ENCODE measurements around the gene CHST8. TPM values are rescaled to one million over a fixed set of nuclear protein-coding genes. Genes with fewer than 3 reads are reported as not detected.

Gene CHST8
- total and polyA plus RNA-seq, 2 experiments from 2014 or later: 9.3 to 38.2 TPM

GRCh38 chr19:33747273-33747672 is 125.5 kb downstream of the CHST8 start:
- no peaks in the 10 kb centered on the region for H3K4me1 Mint-ChIP-seq
- no peak overlapping the region for H3K4me3 Mint-ChIP-seq
- ATAC-seq (no peak), DNase-seq (ENCODE audit: low spot score) (no peak)
- H3K27ac ChIP-seq (ENCODE audit: low read depth): no peak overlapping the region
- H3K9me2 ChIP-seq (ENCODE audit: insufficient read depth): no peaks in the 10 kb centered on the region
- no peaks in the 10 kb centered on the region for H3K36me3 ChIP-seq (ENCODE audit: insufficient read depth)
- H3K9me3 Mint-ChIP-seq: no peaks in the 10 kb centered on the region
- H3K4me3 ChIP-seq: no peak overlapping the region
- TF ChIP-seq ZNF114 (CRISPR knock-in tag; IDR thresholded peaks at IDR 0.05) (no peak), JUNB (IDR thresholded peaks at IDR 0.05; ENCODE audit: unreplicated experiment) (no peak), EZH2phosphoT487 (IDR thresholded peaks at IDR 0.05; ENCODE audit: unreplicated experiment) (no peak), ZNF331 (CRISPR knock-in tag; IDR thresholded peaks at IDR 0.05; ENCODE audit: low read depth) (no peak), STAT1 (IDR thresholded peaks at IDR 0.05; ENCODE audit: unreplicated experiment) (no peak), CREB1 (CRISPR knock-in tag; IDR thresholded peaks at IDR 0.05; ENCODE audit: low read depth) (no peak), ETS1 (IDR thresholded peaks at IDR 0.05) (no peak)
- TF ChIP-seq, protein P1, sequence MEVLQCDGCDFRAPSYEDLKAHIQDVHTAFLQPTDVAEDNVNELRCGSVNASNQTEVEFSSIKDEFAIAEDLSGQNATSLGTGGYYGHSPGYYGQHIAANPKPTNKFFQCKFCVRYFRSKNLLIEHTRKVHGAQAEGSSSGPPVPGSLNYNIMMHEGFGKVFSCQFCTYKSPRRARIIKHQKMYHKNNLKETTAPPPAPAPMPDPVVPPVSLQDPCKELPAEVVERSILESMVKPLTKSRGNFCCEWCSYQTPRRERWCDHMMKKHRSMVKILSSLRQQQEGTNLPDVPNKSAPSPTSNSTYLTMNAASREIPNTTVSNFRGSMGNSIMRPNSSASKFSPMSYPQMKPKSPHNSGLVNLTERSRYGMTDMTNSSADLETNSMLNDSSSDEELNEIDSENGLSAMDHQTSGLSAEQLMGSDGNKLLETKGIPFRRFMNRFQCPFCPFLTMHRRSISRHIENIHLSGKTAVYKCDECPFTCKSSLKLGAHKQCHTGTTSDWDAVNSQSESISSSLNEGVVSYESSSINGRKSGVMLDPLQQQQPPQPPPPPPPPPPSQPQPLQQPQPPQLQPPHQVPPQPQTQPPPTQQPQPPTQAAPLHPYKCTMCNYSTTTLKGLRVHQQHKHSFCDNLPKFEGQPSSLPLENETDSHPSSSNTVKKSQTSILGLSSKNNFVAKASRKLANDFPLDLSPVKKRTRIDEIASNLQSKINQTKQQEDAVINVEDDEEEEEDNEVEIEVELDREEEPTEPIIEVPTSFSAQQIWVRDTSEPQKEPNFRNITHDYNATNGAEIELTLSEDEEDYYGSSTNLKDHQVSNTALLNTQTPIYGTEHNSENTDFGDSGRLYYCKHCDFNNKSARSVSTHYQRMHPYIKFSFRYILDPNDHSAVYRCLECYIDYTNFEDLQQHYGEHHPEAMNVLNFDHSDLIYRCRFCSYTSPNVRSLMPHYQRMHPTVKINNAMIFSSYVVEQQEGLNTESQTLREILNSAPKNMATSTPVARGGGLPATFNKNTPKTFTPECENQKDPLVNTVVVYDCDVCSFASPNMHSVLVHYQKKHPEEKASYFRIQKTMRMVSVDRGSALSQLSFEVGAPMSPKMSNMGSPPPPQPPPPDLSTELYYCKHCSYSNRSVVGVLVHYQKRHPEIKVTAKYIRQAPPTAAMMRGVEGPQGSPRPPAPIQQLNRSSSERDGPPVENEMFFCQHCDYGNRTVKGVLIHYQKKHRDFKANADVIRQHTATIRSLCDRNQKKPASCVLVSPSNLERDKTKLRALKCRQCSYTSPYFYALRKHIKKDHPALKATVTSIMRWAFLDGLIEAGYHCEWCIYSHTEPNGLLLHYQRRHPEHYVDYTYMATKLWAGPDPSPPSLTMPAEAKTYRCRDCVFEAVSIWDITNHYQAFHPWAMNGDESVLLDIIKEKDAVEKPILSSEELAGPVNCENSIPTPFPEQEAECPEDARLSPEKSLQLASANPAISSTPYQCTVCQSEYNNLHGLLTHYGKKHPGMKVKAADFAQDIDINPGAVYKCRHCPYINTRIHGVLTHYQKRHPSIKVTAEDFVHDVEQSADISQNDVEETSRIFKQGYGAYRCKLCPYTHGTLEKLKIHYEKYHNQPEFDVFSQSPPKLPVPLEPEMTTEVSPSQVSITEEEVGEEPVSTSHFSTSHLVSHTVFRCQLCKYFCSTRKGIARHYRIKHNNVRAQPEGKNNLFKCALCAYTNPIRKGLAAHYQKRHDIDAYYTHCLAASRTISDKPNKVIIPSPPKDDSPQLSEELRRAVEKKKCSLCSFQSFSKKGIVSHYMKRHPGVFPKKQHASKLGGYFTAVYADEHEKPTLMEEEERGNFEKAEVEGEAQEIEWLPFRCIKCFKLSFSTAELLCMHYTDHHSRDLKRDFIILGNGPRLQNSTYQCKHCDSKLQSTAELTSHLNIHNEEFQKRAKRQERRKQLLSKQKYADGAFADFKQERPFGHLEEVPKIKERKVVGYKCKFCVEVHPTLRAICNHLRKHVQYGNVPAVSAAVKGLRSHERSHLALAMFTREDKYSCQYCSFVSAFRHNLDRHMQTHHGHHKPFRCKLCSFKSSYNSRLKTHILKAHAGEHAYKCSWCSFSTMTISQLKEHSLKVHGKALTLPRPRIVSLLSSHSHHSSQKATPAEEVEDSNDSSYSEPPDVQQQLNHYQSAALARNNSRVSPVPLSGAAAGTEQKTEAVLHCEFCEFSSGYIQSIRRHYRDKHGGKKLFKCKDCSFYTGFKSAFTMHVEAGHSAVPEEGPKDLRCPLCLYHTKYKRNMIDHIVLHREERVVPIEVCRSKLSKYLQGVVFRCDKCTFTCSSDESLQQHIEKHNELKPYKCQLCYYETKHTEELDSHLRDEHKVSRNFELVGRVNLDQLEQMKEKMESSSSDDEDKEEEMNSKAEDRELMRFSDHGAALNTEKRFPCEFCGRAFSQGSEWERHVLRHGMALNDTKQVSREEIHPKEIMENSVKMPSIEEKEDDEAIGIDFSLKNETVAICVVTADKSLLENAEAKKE (CRISPR knock-in tag; IDR thresholded peaks at IDR 0.05): no peak
- TF ChIP-seq, protein P2, sequence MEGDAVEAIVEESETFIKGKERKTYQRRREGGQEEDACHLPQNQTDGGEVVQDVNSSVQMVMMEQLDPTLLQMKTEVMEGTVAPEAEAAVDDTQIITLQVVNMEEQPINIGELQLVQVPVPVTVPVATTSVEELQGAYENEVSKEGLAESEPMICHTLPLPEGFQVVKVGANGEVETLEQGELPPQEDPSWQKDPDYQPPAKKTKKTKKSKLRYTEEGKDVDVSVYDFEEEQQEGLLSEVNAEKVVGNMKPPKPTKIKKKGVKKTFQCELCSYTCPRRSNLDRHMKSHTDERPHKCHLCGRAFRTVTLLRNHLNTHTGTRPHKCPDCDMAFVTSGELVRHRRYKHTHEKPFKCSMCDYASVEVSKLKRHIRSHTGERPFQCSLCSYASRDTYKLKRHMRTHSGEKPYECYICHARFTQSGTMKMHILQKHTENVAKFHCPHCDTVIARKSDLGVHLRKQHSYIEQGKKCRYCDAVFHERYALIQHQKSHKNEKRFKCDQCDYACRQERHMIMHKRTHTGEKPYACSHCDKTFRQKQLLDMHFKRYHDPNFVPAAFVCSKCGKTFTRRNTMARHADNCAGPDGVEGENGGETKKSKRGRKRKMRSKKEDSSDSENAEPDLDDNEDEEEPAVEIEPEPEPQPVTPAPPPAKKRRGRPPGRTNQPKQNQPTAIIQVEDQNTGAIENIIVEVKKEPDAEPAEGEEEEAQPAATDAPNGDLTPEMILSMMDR (conservative IDR thresholded peaks at IDR 0.05; ENCODE audit: low read depth in 2 of 2): no peak
- TF ChIP-seq, protein P3, sequence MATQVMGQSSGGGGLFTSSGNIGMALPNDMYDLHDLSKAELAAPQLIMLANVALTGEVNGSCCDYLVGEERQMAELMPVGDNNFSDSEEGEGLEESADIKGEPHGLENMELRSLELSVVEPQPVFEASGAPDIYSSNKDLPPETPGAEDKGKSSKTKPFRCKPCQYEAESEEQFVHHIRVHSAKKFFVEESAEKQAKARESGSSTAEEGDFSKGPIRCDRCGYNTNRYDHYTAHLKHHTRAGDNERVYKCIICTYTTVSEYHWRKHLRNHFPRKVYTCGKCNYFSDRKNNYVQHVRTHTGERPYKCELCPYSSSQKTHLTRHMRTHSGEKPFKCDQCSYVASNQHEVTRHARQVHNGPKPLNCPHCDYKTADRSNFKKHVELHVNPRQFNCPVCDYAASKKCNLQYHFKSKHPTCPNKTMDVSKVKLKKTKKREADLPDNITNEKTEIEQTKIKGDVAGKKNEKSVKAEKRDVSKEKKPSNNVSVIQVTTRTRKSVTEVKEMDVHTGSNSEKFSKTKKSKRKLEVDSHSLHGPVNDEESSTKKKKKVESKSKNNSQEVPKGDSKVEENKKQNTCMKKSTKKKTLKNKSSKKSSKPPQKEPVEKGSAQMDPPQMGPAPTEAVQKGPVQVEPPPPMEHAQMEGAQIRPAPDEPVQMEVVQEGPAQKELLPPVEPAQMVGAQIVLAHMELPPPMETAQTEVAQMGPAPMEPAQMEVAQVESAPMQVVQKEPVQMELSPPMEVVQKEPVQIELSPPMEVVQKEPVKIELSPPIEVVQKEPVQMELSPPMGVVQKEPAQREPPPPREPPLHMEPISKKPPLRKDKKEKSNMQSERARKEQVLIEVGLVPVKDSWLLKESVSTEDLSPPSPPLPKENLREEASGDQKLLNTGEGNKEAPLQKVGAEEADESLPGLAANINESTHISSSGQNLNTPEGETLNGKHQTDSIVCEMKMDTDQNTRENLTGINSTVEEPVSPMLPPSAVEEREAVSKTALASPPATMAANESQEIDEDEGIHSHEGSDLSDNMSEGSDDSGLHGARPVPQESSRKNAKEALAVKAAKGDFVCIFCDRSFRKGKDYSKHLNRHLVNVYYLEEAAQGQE (IDR thresholded peaks at IDR 0.05; ENCODE audit: unreplicated experiment): no peak
- H3K27ac Mint-ChIP-seq: no peak overlapping the region
- no peaks in the 10 kb centered on the region for H3F3A ChIP-seq (replicated peaks; ENCODE audit: low read depth)
- peaks cover 3% of the 10 kb centered on the region; the same call in 1 of the 2 replicates for H4K20me1 ChIP-seq (replicated peaks; ENCODE audit: insufficient read depth)
- H2AFZ ChIP-seq: no peak overlapping the region
- H3K4me1 ChIP-seq (ENCODE audit: insufficient read depth): no peaks in the 10 kb centered on the region
- no peaks in the 10 kb centered on the region; the same call in 2 of the 3 replicates for H3K36me3 Mint-ChIP-seq (ENCODE audit: low read depth)
- H3K4me2 ChIP-seq: no peak overlapping the region
- H3K27me3 Mint-ChIP-seq (ENCODE audit: insufficient read depth, low read depth, poor library complexity): no peaks in the 10 kb centered on the region
- no peaks in the 10 kb centered on the region for H3K27me3 ChIP-seq (ENCODE audit: insufficient read depth)
- no peaks in the 10 kb centered on the region for H3K79me2 ChIP-seq (replicated peaks; ENCODE audit: insufficient read depth)

All from GM23338 (cell line).